NCI-H2196 treated with DMSO at 0.1 percent for 48 hours (cell line): ENCODE measurements around the gene LRTM2.

Source experiments
- DNase-seq: peaks from one replicate; lab custom pipeline; 2025; ENCODE audit not compliant: unreplicated experiment; lab: John Stamatoyannopoulos, UW

LRTM2 gene

GRCh38 chr12:1864456-1864855, 44.1 kb downstream of the LRTM2 start:
- DNase-seq, result no peak

- no peak for DNase-seq
Measured at GRCh38 chr12:1864867-1865266, 44.5 kb downstream of the LRTM2 start.

DNA sequence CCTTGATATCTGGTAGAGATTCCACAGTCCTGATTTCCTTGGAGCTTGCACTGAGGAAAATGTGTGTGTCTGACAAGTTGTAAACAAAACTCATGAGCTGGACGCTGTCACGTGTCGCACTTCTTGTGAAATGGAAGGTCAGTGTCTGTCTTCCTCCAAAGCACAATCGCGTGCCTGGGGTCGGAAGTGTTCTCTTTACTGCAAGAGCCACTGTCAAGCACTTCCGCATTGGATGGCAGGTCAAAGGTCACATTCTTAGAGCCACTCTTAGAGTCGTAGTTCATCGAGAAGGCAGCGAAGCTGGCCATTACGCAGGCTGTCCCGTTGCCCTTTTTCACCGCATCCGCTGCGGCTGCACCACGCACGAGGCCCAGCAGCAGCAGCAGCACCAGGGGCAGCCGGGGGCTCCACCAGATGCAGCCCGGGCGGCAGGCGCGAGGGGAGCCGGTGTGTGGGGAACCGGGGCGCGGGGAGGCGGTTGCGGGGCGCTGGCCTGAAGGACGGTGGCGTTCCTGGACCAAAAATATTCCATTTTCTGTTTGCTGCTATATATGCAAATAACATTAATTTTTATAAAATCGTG, 45.0 kb downstream of the LRTM2 start:
- DNase-seq, result no peak

GRCh38 chr12:1869145-1869544, 48.8 kb downstream of the LRTM2 start:
- no peak for DNase-seq

GRCh38 chr12:1870086-1870485, 49.7 kb downstream of the LRTM2 start:
- no peak for DNase-seq

GRCh38 chr12:1870998-1871917, 50.9 kb downstream of the LRTM2 start:
- DNase-seq, result no peak

GRCh38 chr12:1872001-1872400, 51.6 kb downstream of the LRTM2 start:
- no peak for DNase-seq

DNA sequence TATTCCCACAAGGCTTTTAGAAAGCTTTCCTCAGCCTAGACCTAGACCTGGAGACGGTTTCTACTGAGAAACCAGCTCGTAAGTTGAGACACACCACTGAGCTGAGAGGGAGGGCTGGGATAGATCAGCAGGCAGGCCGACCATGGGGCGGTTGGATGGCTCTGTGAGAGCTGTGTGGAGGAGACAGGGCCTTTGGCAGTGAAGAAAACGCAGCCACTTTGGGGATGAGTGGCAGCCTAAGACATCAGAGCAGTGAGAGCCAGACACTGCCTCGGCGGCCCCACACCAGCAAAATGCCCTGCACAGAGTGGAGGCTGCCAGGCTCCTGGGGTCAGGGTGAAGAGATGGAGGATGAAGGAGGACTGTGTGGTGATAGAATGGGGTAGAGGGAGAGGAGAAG, 52.1 kb downstream of the LRTM2 start:
- no peak for DNase-seq

- no peak for DNase-seq
Measured at GRCh38 chr12:1873531-1874510, 53.5 kb downstream of the LRTM2 start.

- DNase-seq, result no peak
Measured at GRCh38 chr12:1875608-1876007, 55.2 kb downstream of the LRTM2 start.

GRCh38 chr12:1876086-1876485, 55.7 kb downstream of the LRTM2 start:
- DNase-seq, result no peak

GRCh38 chr12:1877169-1877878, 57.0 kb downstream of the LRTM2 start:
- DNase-seq, result no peak

DNA sequence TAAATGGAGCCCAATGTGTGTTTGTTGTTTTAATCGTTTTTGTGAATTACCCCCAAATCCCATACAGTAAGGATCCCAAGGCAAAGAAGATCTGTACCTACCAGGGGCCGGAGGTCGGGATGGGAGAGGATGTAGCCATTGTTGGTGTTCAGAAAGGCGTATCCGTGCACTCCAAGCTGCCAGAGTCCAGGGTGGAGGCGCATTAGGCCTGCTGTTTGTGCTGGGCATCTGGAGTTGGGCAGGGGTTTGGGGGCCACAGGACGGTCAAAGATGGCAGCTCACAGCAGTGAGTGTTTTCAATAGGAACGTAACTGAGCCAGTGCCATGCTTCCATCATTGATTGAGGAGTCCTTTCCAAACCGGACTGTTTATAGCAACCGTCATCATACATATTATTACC, 57.8 kb downstream of the LRTM2 start:
- no peak for DNase-seq

DNA sequence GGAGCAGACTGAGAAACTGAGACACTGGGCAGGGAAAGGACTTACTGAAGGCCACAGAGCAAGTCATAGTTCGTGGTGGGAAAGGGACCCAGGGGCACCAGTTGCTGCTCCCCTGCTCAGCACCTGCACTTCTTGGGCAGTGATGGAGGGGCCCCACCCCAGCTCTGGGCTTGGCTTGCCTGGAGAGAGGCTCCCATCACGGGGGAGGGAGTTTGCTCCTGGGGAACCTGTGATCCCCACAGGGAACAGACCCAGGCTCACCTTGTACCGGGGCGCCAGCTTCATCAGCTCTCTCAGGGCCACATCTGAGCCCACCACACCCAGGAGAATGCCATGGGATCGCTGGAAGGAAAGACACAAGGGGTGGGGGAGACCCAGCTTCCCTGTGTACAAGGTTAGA, 58.3 kb downstream of the LRTM2 start:
- no peak for DNase-seq

DNA sequence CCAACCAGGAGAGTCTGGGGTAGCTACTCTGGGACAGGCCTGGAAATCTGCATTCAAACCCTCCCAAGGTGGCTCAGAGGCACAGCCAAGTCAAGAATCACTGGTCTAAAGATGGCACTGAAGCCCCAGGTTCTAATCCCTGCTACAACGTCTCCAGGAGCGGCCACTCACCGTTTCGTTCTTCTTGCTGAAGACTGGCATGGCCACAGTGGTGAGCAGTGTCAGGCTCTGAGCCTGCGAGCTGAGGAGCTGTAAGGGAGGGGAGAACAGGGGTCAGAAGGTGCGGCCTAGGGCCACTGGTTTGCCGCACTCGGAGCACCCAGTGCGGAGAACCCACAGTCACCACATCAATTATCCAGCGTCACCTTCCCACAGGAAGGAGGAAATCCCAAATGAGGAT, 59.3 kb downstream of the LRTM2 start:
- DNase-seq, result no peak

- DNase-seq, result no peak
Measured at GRCh38 chr12:1880153-1880845, 59.9 kb downstream of the LRTM2 start.

DNA sequence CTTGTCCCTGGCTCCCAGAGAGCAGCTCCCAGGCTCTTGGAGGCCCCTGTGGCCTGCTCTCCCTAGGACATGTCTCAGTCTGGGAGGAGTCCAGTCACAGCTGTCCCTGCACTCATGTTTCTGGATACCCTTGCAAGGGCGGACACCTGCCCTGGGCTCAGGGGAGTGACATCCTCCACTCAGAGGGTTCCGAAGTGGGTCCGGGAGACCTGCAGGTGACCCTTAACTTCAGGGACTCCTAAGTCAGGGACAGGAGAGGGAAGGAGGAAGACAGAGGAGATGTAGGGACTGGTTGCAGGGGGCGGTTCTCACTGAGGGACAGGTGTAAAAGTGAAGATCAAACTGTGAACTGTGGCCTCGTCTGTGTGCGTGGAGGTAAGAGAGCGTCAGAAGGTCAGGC, 60.5 kb downstream of the LRTM2 start:
- no peak for DNase-seq

DNA sequence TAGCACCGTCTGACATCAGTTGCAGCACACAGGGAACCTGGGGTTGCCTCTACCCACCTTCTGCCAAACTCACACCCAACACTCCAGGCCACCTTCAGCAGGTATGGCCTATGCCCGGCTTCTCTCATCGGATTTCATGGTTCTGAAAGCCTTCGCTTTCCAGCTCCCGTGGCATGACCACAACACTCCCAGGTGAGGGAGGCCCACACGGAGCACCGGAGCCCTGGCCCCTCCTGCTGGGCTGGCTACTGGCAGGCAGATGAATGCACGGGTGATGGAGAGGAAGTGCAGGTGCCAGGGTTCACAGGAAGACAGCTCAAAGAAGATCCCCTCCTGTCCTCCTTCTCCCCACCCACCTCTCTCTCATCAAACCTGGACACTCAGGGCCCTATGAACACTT, 60.9 kb downstream of the LRTM2 start:
- no peak for DNase-seq

DNA sequence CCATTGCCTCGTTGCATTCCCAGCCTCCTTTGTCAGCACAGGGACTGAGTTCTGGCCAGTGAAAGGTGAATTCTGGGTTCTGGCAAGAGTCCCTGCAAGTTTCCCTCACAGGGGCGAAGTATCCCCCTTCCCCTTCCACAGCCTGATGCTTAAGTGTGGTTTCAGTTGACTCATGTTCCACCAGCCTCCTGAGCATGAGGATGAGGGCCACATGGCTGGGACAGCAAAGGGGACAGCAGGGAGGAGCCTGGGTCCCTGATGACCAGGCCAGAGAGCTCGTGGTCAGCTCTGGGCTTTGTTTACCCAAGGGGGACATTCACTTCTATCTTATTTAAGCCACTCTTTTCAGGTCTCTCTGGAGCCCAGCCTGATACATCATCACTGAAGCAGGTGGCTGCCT, 61.6 kb downstream of the LRTM2 start:
- DNase-seq, result no peak

GRCh38 chr12:1882405-1882804, 62.0 kb downstream of the LRTM2 start:
- no peak for DNase-seq
